Neural cell (in vitro differentiated cells): ENCODE measurements around the gene LRMDA. TPM values are rescaled to one million over a fixed set of nuclear protein-coding genes. Genes with fewer than 3 reads are reported as not detected.

ENCODE experiments used
- H2AFZ ChIP-seq: fragments of 200-600, 300-800 bp; sonication (generic), shearing (Covaris generic); 2 replicates; pipeline ENCODE4 v1.6.0; 2014; ENCODE audit warnings: low read depth, mild to moderate bottlenecking, antibody characterized with exemption, low read length, moderate library complexity
- H3F3A ChIP-seq: fragments of 200-600 bp; shearing (Covaris generic); 2 replicates; pipeline ENCODE4 v1.6.1; 2016; ENCODE audit warnings: mild to moderate bottlenecking, moderate library complexity, mixed read lengths, antibody characterized with exemption, low read length; ENCODE audit not compliant: insufficient read depth, poor library complexity, severe bottlenecking
- H3K27ac ChIP-seq: fragments of 200-600, 300-800 bp; sonication (generic), shearing (Covaris generic); 2 replicates; pipeline ENCODE4 v1.5.1; 2014; ENCODE audit warnings: mild to moderate bottlenecking, low read length, moderate library complexity
- H3K27me3 ChIP-seq: fragments of 300-800, 200-600 bp; sonication (generic), shearing (Covaris generic); 2 replicates; pipeline ENCODE4 v1.6.0; 2014; ENCODE audit warnings: mild to moderate bottlenecking, low read depth, low read length, moderate library complexity; ENCODE audit not compliant: insufficient read depth
- H3K36me3 ChIP-seq: fragments of 300-800, 200-600 bp; sonication (generic), shearing (Covaris generic); 2 replicates; pipeline ENCODE4 v1.5.1; 2014; ENCODE audit warnings: mild to moderate bottlenecking, antibody characterized with exemption, low read length, moderate library complexity; ENCODE audit not compliant: insufficient read depth
- H3K4me2 ChIP-seq: fragments of 300-800, 200-600 bp; sonication (generic), shearing (Covaris generic); 2 replicates; pipeline ENCODE4 v1.6.0; 2014; ENCODE audit warnings: mild to moderate bottlenecking, low read length
- H3K4me3 ChIP-seq: fragments of 300-800, 200-600 bp; sonication (generic), shearing (Covaris generic); 2 replicates; pipeline ENCODE4 v1.5.1; 2014; ENCODE audit warnings: mild to moderate bottlenecking, low read length, moderate library complexity
- H3K79me2 ChIP-seq: fragments of 200-600 bp; shearing (Covaris generic); replicated peaks from 2 replicates; pipeline ENCODE4 v1.6.0; 2014; ENCODE audit warnings: mild to moderate bottlenecking, low read length, moderate library complexity; ENCODE audit not compliant: insufficient read depth
- H3K9ac ChIP-seq: fragments of 300-800, 200-600 bp; sonication (generic), shearing (Covaris generic); 2 replicates; pipeline ENCODE4 v1.6.1; 2016; ENCODE audit warnings: mild to moderate bottlenecking, low read length, mixed read lengths
- H3K9me2 ChIP-seq: fragments of 200-600 bp; shearing (Covaris generic); 2 replicates; pipeline ENCODE4 v1.6.1; 2016; ENCODE audit warnings: mild to moderate bottlenecking, low read length, mixed read lengths; ENCODE audit not compliant: insufficient read depth
- H3K9me3 ChIP-seq: fragments of 200-600, 300-800 bp; sonication (generic), shearing (Covaris generic); 2 replicates; pipeline ENCODE4 v1.6.1; 2016; ENCODE audit warnings: mild to moderate bottlenecking, mixed run types, low read length, moderate library complexity, mixed read lengths
- H4K20me1 ChIP-seq: fragments of 200-600 bp; shearing (Covaris generic); 2 replicates; pipeline ENCODE4 v1.6.1; 2016; ENCODE audit warnings: mild to moderate bottlenecking, mixed run types; ENCODE audit not compliant: insufficient read depth
- EP300 ChIP-seq: fragments of 450-650 bp; conservative IDR thresholded peaks from 2 replicates; pipeline ENCODE4 v1.6.1; 2014; ENCODE audit warnings: antibody characterized with exemption, mild to moderate bottlenecking, moderate library complexity; ENCODE audit not compliant: poor library complexity, severe bottlenecking
- EZH2 ChIP-seq: fragments of 200-600, 300-800 bp; shearing (Covaris generic), sonication (generic); IDR thresholded peaks from 2 replicates; pipeline ENCODE4 v1.6.1; 2014; ENCODE audit warnings: antibody characterized with exemption, low read length, borderline replicate concordance, mild to moderate bottlenecking; ENCODE audit not compliant: insufficient read depth, poor library complexity, severe bottlenecking
- MXI1 ChIP-seq: fragments of 450-650 bp; conservative IDR thresholded peaks from 2 replicates; pipeline ENCODE4 v1.6.1; 2014; ENCODE audit warnings: antibody characterized with exemption, mild to moderate bottlenecking; ENCODE audit not compliant: poor library complexity, severe bottlenecking
- POLR2AphosphoS5 ChIP-seq: IDR thresholded peaks from 2 replicates; pipeline ENCODE4 v1.6.1; 2012
- RAD21 ChIP-seq: fragments of 450-650 bp; conservative IDR thresholded peaks from 2 replicates; pipeline ENCODE4 v1.6.1; 2014; ENCODE audit warnings: antibody characterized with exemption, mild to moderate bottlenecking, moderate library complexity
- REST ChIP-seq: IDR thresholded peaks from 2 replicates; pipeline ENCODE4 v1.6.1; 2012; ENCODE audit warnings: borderline replicate concordance
- TAF1 ChIP-seq: IDR thresholded peaks from 2 replicates; pipeline ENCODE4 v1.6.1; 2012; ENCODE audit warnings: low read depth
- polyA plus RNA-seq: library from polyadenylated mRNA; depleted of rRNA; stranded (reverse); fragments of >200 nt; gene quantifications from 2 replicates; pipeline ENCODE4 v1.2.3, GENCODE V29; 2014

The LRMDA gene
- polyA plus RNA-seq, 1 donor from 2014 or later = 5.6 TPM

- no peak for TF ChIP-seq TAF1
- TF ChIP-seq POLR2AphosphoS5 = no peak
- TF ChIP-seq REST = no peak
- TF ChIP-seq EP300 = no peak
- TF ChIP-seq EZH2 = no peak
- H3K4me3 ChIP-seq = no peak overlapping the region
Observed at GRCh38 chr10:76116523-76116922, 685.1 kb downstream of the LRMDA start.

DNA sequence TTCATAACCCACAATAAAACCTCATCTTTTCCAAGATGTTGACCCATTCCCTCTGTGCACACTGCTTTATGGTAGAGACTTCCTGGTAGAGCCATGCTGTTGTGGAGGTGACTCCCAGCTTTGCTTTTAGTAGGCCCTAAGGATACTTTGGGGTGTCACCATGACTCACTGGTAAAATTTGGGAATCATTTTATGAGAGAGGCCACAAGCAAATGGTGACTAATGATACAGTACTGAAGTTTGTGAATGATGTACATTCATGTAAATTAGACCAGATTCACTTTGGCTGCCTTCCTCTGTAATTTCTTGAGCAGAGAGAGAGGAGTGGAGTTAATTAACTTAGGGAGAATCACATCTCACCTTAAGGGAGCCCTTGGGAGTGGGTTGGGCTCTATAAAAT lies 686.5 kb downstream of the LRMDA start:
- H4K20me1 ChIP-seq = no peaks in the 10 kb centered on the region
- H3K27me3 ChIP-seq = no peaks in the 10 kb centered on the region
- H3K4me2 ChIP-seq = no peak overlapping the region
- H3K36me3 ChIP-seq = no peaks in the 10 kb centered on the region
- H3K9me3 ChIP-seq = no peaks in the 10 kb centered on the region
- H3K9ac ChIP-seq = no peak overlapping the region
- no peak overlapping the region for H2AFZ ChIP-seq
- H3K27ac ChIP-seq = no peak overlapping the region
- H3K9me2 ChIP-seq = no peaks in the 10 kb centered on the region
- no peaks in the 10 kb centered on the region for H3F3A ChIP-seq
- no peaks in the 10 kb centered on the region for H3K79me2 ChIP-seq
- TF ChIP-seq TAF1 (no peak), RAD21 (no peak), EP300 (no peak), MXI1 (no peak)
- H3K4me3 ChIP-seq = no peak overlapping the region

More at GRCh38 chr10:76116523-76116922, 685.1 kb downstream of the LRMDA start:
- Histone ChIP-seq H4K20me1 (no peaks in the 10 kb centered on the region), H3K9me3 (no peaks in the 10 kb centered on the region), H2AFZ (no peak overlapping the region), H3K9ac (no peak overlapping the region), H3K4me2 (no peak overlapping the region), H3F3A (no peaks in the 10 kb centered on the region), H3K36me3 (no peaks in the 10 kb centered on the region), H3K9me2 (no peaks in the 10 kb centered on the region), H3K79me2 (no peaks in the 10 kb centered on the region), H3K27ac (no peak overlapping the region), H3K27me3 (no peaks in the 10 kb centered on the region)

DNA sequence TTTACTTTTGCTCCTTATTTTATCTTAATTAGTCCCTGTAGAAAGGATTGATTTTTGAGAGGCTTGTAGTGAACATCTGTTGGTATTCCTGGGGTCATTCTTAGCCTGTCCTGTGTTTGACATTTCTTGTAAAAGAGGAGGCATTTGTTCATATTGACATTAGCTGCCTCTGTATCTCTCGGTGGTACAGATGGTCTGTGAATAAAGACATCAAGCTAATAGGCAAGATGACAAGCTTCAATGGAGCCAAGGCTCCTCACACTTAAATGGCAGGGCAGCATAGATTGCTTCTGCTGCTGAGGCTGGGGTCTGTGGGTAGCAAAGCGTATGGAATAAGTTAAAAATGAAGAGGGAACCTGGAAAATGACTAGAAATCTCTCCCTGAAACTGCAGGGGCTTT lies 687.6 kb downstream of the LRMDA start:
- H3K79me2 ChIP-seq = no peaks in the 10 kb centered on the region
- H3K9me3 ChIP-seq = no peaks in the 10 kb centered on the region
- H3F3A ChIP-seq = no peaks in the 10 kb centered on the region
- no peaks in the 10 kb centered on the region for H3K9me2 ChIP-seq
- no peak overlapping the region for H2AFZ ChIP-seq
- TF ChIP-seq REST (no peak), EP300 (no peak), TAF1 (no peak), POLR2AphosphoS5 (no peak), RAD21 (no peak)
- no peaks in the 10 kb centered on the region for H4K20me1 ChIP-seq
- no peak overlapping the region for H3K27ac ChIP-seq
- no peak overlapping the region for H3K9ac ChIP-seq
- H3K4me2 ChIP-seq = no peak overlapping the region
- H3K4me3 ChIP-seq = no peak overlapping the region
- H3K27me3 ChIP-seq = no peaks in the 10 kb centered on the region
- H3K36me3 ChIP-seq = no peaks in the 10 kb centered on the region
